ENCODE data around the gene UCKL1. TPM values are rescaled to one million over a fixed set of nuclear protein-coding genes. Genes with fewer than 3 reads are reported as not detected.
"Not testable (repeated sequence)": the region's sequence is repeated elsewhere in the genome, so short reads cannot be mapped to it uniquely, and the experiment has no call there.

UCKL1 gene
- total and polyA plus RNA-seq, 9 donors: 24.8 to 56.5 (median 43.5) TPM

DNA sequence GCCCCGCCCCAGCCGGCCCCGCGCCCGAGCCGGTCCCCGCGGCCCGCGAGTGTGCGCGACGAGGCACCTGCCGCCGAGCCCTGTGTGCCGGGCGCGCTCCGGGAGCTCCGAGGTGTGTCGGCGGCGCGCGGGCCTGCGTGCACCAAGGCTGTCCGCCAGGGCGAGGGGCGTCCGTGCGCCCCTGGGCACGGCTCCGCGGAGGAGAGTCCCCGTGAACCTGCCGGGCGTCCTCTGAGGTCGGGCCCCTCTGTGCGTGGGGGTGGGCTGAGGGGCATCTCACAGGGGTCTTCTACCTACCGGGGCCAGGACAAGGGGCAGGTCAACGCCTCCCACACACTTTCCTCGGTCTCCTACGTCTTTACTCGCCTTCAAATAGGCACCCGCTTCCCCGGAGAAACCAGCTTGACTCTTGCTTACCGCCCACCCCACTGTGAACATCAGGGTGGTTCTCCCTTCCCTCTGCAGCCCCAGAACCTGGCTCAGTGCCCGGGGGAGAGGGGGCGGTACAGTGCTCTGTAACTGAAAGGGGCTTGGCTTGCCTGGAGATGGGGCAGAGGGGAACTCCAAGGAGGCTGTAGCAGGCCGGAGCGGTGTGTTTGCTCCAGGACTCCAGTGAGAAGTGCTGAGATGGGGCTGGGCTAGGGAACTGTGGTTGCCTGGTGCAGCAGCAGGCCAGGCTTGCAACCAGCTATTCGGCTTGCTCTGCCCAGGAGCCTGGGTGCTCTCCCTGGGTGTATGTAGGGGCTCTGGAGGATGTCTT is 23.5 kb upstream of the UCKL1 start, which contains the start of gene SAMD10:
TSS of gene SAMD10 (minus strand) at position 86 of the 760 bp plus-strand sequence. CDS start 175 bp downstream, outside the sequence.
- H3K36me3 ChIP-seq (ENCODE audit: control insufficient read depth, insufficient read depth, low read length): peaks cover 25% of the 10 kb centered on the region
- DNase-seq: peak; percentile 87
- H3K4me3 ChIP-seq (ENCODE audit: low read length): peak within 1 kb of the TSS; percentile 58
- under 1% methylated on average over 48 of the region's 52 CpGs for WGBS (ENCODE audit: insufficient coverage)
- H3K27me3 ChIP-seq (ENCODE audit: control insufficient read depth, insufficient read depth, low read length): no peaks in the 10 kb centered on the region
- no peaks in the 10 kb centered on the region for H3K9me3 ChIP-seq (replicated peaks; ENCODE audit: control insufficient read depth, low read depth, low read length)
- H3K4me1 ChIP-seq (ENCODE audit: control insufficient read depth, insufficient read depth, low read length): peaks cover 34% of the 10 kb centered on the region
- peak within 1 kb of the TSS; percentile 89 for H3K27ac ChIP-seq (ENCODE audit: low read length)

DNA sequence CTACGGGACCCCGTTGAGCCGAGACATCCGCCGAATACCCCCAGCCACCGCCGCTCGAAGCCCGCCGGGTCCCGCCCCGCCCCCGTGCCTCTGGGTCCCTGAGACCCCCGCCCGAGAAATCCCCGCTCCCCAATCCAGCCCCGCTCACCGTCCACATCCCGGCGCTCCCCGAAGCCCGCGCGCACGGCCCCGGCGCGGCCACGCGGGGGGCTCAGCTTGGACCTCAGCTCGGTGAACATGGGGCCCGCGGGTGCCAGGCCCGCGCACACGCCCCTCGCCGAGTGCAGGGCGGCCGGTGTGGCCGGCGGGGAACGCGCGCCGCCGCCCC is 23.0 kb upstream of the UCKL1 start:
- no peaks in the 10 kb centered on the region for H3K27me3 ChIP-seq (ENCODE audit: control insufficient read depth, insufficient read depth, low read length)
- peaks cover 40% of the 10 kb centered on the region for H3K4me1 ChIP-seq (ENCODE audit: control insufficient read depth, insufficient read depth, low read length)
- WGBS (ENCODE audit: insufficient coverage): under 1% methylated on average over 47 of the region's 47 CpGs
- H3K9me3 ChIP-seq (replicated peaks; ENCODE audit: control insufficient read depth, low read depth, low read length): no peaks in the 10 kb centered on the region
- DNase-seq: no peak
- H3K4me3 ChIP-seq (ENCODE audit: low read length): peak overlapping the region; percentile 58
- H3K36me3 ChIP-seq (ENCODE audit: control insufficient read depth, insufficient read depth, low read length): peaks cover 20% of the 10 kb centered on the region
- peak overlapping the region; percentile 62 for H3K27ac ChIP-seq (ENCODE audit: low read length)

DNA sequence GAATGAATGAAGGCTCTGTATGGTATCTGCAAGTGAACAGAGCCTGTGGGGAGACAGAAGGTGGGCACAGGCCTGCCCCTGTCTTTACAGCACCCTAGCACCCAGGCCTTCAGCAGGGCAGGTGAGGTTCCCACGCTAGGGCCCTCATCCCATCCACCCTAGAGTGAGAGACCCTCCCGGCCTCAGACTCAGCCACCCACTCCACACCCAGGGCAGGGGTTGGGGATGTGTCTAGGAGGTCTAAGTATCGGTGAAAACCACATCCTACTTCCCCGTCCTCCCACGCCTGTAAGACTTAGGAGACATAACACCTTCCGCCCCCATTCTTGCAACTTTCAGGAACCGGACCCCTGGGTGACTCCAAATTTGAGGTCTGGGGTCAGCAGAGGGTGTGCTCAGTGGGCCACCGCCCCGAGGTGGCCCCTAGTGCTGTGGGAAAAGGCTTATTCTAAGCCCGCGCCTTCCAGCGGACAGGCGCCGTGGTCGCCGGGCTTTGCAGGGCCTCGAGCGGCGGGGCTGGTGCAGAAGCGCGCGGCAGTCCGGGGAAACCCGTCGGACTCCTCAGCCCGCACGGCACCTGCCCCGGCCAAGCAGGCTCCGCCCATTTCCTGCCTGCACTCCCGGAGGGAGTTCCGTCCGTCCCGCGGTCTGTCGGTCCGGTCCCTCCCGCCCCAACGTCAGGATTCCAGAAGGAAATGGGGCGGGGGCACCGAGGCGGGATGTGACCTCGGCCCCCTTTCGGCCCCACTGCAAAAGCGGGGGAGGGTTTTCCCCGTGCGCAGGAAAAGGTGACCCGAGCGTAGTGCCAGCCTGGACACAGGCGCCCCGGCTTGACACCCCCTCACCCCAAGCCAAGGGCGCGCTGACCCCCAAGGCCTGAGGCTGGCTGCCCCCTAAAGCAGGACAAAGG is 22.4 kb upstream of the UCKL1 start:
- Histone ChIP-seq H3K4me1 (ENCODE audit: control insufficient read depth, insufficient read depth, low read length) (peaks cover 44% of the 10 kb centered on the region), H3K27me3 (ENCODE audit: control insufficient read depth, insufficient read depth, low read length) (no peaks in the 10 kb centered on the region), H3K27ac (ENCODE audit: low read length) (peak overlapping the region; percentile 62), H3K4me3 (ENCODE audit: low read length) (peak overlapping the region; percentile 58), H3K9me3 (replicated peaks; ENCODE audit: control insufficient read depth, low read depth, low read length) (no peaks in the 10 kb centered on the region), H3K36me3 (ENCODE audit: control insufficient read depth, insufficient read depth, low read length) (peaks cover 13% of the 10 kb centered on the region)
- 6% methylated on average over 50 of the region's 52 CpGs for WGBS (ENCODE audit: insufficient coverage)
- peak; percentile 69 for DNase-seq

DNA sequence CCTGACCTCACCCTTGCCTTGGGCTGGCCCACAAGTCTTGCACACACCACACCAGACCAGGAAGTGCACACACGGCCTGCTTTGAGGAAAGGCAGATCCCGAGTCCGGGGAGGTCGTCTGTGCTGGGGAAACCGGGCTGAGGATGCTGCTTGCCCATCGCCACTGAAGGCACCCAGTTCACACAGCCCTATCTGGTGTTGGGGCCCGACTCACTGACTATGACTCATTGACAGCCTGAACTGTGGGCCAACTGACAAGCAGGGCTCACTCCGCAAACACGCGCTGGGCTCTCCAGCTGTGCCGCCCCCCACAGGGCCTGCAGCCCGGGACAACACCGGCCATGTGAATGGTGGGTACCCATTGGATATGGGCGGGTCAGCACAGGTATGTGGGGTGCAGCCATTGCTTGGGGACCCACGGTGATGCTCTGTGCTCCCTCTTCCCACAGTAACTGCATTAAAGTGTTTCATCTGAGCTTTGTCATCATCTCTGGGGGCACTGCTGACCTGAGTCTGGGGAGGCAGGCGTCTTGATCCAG is 21.6 kb upstream of the UCKL1 start:
- Histone ChIP-seq H3K4me3 (ENCODE audit: low read length) (no peak overlapping the region), H3K9me3 (replicated peaks; ENCODE audit: control insufficient read depth, low read depth, low read length) (no peaks in the 10 kb centered on the region), H3K4me1 (ENCODE audit: control insufficient read depth, insufficient read depth, low read length) (peaks cover 45% of the 10 kb centered on the region), H3K36me3 (ENCODE audit: control insufficient read depth, insufficient read depth, low read length) (peaks cover 6% of the 10 kb centered on the region), H3K27ac (ENCODE audit: low read length) (no peak overlapping the region), H3K27me3 (ENCODE audit: control insufficient read depth, insufficient read depth, low read length) (no peaks in the 10 kb centered on the region)
- 79% methylated on average over 14 of the region's 16 CpGs for WGBS (ENCODE audit: insufficient coverage)
- no peak for DNase-seq

DNA sequence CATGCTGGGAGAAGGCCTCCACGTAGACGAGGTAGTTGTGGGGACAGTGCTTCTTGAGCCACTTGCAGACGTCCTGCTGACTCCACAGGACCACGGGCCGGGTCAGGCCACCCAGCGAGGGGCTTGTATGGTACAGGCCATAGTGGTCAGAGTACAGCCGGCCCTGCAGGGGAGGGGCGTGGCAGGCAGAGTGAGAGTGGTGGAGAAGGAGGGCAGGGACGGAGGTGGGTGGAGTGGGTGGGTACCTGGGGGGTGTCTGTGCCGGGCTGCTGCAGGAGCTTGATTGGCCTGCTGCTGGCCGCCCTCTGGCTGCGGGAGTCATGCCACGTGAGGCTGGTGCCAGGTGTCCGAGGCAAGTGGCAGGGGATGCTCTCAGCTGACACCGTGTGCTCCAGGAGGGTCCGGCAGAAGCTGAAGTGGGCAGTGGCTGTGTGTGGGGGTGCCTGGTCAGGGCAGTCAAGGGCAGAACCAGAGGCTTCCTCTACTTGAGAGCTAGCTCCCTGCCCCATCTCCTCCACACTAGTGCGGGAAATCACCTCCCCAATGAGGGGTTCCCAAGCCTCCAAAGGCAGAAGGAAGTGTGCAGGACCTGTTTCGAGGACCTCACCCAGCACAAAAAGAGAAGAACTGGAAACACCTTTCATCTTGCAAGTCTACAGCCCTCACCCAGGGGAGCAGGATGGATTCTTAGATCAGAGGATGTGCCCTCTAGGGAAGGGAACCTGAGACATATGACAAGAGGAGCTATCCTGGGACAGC is 20.9 kb upstream of the UCKL1 start:
- Histone ChIP-seq H3K4me3 (ENCODE audit: low read length) (no peak overlapping the region), H3K36me3 (ENCODE audit: control insufficient read depth, insufficient read depth, low read length) (peaks cover 2% of the 10 kb centered on the region), H3K27ac (ENCODE audit: low read length) (no peak overlapping the region), H3K4me1 (ENCODE audit: control insufficient read depth, insufficient read depth, low read length) (peaks cover 42% of the 10 kb centered on the region), H3K9me3 (replicated peaks; ENCODE audit: control insufficient read depth, low read depth, low read length) (no peaks in the 10 kb centered on the region), H3K27me3 (ENCODE audit: control insufficient read depth, insufficient read depth, low read length) (no peaks in the 10 kb centered on the region)
- 84% methylated on average over 16 of the region's 18 CpGs for WGBS (ENCODE audit: insufficient coverage)
- peak; percentile 9 for DNase-seq

DNA sequence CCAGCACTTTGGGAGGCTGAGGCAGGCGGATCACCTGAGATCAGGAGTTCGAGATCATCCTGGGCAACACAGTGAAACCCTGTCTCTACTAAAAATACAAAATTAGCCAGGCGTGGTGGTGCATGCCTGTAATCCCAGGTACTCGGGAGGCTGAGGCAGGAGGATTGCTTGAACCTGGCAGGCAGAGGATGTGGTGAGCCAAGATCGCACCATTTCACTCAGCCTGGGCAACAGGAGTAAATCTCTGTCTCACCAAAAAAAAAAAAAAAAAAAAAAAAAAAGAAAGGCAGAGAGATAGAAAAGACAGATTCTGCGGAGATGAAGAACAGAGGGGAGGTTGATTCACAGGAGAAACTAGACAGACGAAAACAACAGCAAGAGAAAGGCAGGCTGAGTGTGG is 20.3 kb upstream of the UCKL1 start:
- peaks cover 36% of the 10 kb centered on the region for H3K4me1 ChIP-seq (ENCODE audit: control insufficient read depth, insufficient read depth, low read length)
- 83% methylated on average over 4 of the region's 7 CpGs for WGBS (ENCODE audit: insufficient coverage)
- H3K9me3 ChIP-seq (replicated peaks; ENCODE audit: control insufficient read depth, low read depth, low read length): not testable (repeated sequence)

DNA sequence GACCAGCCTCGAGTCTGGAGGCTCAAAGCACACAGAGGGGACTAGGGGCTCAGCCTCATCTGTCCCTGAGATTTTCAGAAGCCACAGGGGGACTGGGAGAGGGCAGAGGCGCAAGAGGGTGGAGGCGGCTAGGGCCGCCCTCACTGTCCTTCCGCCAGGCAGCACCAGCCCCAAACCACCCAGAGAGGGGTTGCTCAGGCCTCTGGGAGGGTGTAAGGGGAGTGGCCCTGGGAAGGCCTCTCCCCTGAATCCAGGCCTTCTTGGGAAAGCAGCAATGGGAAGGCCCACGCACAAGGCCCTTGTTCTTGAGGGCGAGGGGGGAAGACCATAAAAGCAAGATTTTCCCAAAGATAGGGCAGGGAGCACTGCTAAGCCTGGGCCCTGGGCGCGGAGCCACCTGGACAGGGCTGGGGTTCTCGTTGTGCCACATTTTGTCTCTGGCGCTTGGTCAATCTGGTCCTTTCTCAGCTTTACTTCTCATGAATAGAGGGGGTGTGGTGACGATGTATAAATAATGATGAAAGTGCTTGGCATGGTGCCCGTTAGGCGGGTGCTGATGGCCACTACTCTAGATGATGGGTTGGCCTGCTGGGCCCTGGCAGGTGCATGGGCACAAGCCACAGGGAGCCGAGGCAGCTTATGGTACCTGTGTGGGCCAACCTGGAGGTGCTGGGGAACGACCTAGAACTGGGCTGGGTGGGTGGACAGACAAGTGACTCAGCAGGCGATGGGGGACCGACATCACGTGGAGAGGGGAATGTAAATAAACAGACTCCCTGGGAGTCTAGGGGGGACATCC is 18.4 kb upstream of the UCKL1 start:
- WGBS (ENCODE audit: insufficient coverage): 69% methylated on average over 14 of the region's 19 CpGs
- Histone ChIP-seq H3K4me1 (ENCODE audit: control insufficient read depth, insufficient read depth, low read length) (peaks cover 30% of the 10 kb centered on the region), H3K27ac (ENCODE audit: low read length) (no peak overlapping the region), H3K4me3 (ENCODE audit: low read length) (no peak overlapping the region), H3K36me3 (ENCODE audit: control insufficient read depth, insufficient read depth, low read length) (peaks cover 2% of the 10 kb centered on the region), H3K9me3 (replicated peaks; ENCODE audit: control insufficient read depth, low read depth, low read length) (no peaks in the 10 kb centered on the region), H3K27me3 (ENCODE audit: control insufficient read depth, insufficient read depth, low read length) (no peaks in the 10 kb centered on the region)
- DNase-seq: peak; percentile 30

More for the DNA sequence above, 20.3 kb upstream of the UCKL1 start:
- not testable (repeated sequence) for H3K36me3 ChIP-seq (ENCODE audit: control insufficient read depth, insufficient read depth, low read length); DNase-seq; H3K27ac ChIP-seq (ENCODE audit: low read length); H3K4me3 ChIP-seq (ENCODE audit: low read length); H3K27me3 ChIP-seq (ENCODE audit: control insufficient read depth, insufficient read depth, low read length)

DNA sequence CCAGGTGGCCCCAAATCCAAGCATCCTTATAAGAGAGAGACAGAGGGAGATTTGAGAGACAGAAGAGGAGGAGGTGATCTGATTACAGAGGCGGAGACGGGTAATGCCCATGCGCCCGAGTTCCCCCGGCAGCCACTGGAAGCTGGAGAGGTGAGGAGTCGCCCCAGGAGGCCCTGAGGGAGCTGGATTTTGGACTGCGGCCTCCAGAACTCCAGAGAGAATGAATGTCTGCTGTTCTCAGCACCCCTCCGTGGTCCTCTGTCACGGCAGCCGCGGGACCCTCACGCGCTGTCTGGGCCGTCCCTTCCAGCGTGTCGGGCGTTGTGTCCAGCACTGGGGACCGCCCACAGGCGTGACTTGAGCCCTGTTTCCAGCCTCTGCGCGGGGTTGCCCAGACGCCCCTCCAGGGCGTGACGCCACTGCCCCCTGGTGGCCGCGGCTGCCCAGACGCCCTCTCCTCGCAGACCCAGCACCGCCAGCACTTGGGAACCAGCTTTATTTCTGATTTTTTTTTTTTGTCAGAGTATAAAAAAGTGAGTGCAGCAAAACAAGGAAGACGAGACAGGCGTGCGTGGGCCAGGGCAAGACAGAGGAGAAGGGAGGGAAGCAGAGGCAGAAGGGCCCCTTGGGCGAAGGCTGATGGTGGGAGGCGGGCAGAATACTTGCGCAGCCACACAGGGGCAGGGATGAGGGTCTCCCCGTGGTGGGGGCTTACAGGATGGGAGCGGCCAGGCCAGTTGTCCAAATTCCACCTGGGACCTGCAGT is 17.6 kb upstream of the UCKL1 start:
- WGBS (ENCODE audit: insufficient coverage): 11% methylated on average over 33 of the region's 37 CpGs

DNA sequence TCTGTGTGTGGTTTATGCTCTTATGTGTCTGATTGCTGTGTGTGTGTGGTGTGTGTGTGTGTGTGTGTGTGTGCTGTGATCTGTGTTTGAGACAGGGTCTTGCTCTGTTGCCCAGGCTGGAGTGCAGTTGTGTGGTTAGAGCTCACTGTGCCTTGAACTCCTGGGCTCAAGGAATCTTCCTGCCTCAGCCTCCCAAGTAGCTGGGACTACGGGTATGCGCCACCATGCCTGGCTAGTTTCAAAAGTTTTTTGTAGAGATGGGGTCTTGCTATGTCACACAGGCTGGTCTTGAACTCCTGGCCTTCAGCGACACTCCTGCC is 16.9 kb upstream of the UCKL1 start:
- 75% methylated on average over 1 of the region's 3 CpGs for WGBS (ENCODE audit: insufficient coverage)
- Histone ChIP-seq H3K27me3 (ENCODE audit: control insufficient read depth, insufficient read depth, low read length) (peaks cover 2% of the 10 kb centered on the region), H3K36me3 (ENCODE audit: control insufficient read depth, insufficient read depth, low read length) (peaks cover 4% of the 10 kb centered on the region), H3K4me1 (ENCODE audit: control insufficient read depth, insufficient read depth, low read length) (peaks cover 32% of the 10 kb centered on the region), H3K27ac (ENCODE audit: low read length) (no peak overlapping the region), H3K9me3 (replicated peaks; ENCODE audit: control insufficient read depth, low read depth, low read length) (no peaks in the 10 kb centered on the region), H3K4me3 (ENCODE audit: low read length) (no peak overlapping the region)
- DNase-seq: peak; percentile 7

More for the DNA sequence above, 17.6 kb upstream of the UCKL1 start:
- Histone ChIP-seq H3K27ac (ENCODE audit: low read length) (peak overlapping the region; percentile 45), H3K4me1 (ENCODE audit: control insufficient read depth, insufficient read depth, low read length) (peaks cover 32% of the 10 kb centered on the region), H3K9me3 (replicated peaks; ENCODE audit: control insufficient read depth, low read depth, low read length) (no peaks in the 10 kb centered on the region), H3K27me3 (ENCODE audit: control insufficient read depth, insufficient read depth, low read length) (peaks cover 1% of the 10 kb centered on the region), H3K36me3 (ENCODE audit: control insufficient read depth, insufficient read depth, low read length) (peaks cover 2% of the 10 kb centered on the region), H3K4me3 (ENCODE audit: low read length) (peak overlapping the region; percentile 29)
- peak; percentile 92 for DNase-seq

All from muscle of leg (tissue), 11 donors.